Stimulated activated CD8-positive, alpha-beta memory T cell treated with anti-CD3 and anti-CD28 coated beads, Interleukin-7, amount 100 ng/mL, for 48 hours (primary cell): Measurements from ENCODE around the gene ANKRD63.

ENCODE experiments used
- DNase-seq, 2 donors: peaks; one replicate each; pipeline ENCODE4 v3.0.0-alpha.2; 2020; ENCODE audit warnings: low read depth in 1 of 2; ENCODE audit errors: extremely low read depth in 1 of 2

ANKRD63 gene

DNA sequence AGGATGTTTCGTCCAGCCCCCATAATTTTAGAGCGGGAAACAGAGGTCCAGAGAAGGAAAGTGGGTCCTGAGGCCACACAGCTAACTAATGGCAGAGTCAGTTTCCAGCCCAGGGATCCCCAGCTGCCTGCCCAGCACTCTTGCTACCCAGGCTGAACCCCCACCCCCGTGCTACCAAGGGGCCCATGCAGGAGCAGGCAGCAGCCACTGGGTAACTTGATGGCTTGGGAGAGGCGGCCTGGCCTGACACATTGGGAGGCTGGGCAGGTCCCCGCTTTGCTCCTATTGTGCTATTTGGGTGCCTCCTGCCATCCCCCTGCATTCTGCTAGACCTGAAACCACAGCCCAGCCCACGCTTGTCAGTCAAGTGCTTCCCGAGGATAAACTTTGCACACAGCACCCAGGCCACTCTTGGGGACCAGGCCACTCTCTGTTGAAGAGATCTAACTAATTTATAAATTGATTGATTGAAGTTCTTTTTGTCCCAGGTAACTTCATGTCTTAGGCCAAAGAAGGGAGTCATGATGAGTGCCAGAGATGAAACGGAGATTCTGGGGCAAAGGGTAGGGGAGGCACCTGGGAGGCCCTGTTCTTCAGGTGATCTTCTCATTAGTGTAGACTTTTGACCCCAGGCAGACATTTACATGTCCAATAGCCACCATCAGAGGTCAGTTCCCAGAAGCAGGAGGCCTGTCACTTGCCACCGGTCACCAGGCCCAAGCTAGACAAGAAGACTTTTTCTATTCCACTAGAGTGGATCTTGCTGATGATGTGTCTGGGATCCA lies 37.0 kb downstream of the ANKRD63 start:
- no peak for DNase-seq

DNA sequence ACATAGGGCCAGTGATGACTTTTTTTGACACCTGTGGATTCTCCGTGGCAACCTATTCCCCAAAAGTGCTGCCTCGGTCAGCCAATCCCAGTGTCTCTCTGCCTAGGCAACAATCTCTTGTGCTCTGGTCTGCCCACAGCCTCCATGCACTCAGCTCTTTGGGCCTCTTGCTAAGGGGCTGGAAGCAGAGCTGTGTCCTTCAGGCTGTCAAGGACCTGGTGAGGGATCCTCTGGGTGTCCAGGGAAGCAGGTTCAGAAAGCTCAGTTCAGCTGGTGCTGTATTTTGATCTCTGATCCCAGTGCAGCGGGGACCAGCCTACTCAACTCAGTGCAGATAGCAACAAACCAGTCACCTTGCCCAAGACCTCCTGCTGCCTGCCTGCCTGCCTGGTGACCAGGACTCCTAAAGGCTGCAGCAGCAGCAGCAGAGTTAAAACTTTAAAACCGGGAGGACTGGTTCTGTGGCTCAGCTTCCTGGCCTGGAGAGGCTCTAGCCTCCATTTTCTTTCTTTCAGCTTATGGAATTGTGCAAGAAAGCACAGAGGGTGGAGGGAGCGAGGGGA lies 37.8 kb downstream of the ANKRD63 start:
- no peak for DNase-seq

GRCh38 chr15:40243126-40243810 lies 39.6 kb downstream of the ANKRD63 start:
- DNase-seq: no peak

DNA sequence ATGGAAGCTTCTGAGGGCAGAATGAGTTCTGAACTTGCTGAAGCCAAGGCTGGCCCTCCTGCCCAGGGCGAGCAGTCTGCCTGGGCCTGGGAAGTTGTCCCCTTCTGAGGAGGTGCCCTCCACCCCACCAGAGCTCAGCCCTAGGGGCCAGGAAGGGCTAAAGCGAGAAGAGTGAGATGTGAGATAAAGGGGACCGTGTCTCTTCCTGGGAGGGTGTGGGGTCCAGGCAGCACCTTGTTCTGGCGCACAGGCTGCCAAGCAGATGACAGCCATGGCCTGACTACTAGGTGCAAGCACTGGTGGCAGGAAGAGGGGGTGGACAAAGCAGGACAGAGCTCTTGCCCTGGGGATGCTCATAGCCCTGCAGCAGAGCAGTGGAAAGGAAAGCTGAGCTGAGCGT lies 40.3 kb downstream of the ANKRD63 start:
- no peak for DNase-seq

DNA sequence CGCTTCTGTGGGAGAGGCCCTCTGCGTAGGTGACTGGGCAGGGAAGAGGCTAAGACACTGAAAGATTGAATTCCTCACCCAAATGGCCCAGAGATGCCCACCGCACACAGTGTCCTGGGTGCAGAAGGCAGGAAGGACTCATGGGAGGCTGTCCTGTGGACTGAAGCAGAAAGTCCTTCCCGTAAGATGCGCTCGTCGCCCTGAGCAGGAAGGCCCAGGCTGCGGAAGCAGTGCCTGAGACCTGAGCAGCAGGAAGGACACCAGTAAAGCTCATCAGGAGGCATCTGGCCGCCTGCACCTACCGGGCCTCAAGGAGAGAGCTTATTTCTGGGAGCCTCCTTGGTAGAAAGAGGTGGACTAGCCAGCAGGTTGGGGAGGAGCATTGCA lies 40.7 kb downstream of the ANKRD63 start:
- no peak for DNase-seq

DNA sequence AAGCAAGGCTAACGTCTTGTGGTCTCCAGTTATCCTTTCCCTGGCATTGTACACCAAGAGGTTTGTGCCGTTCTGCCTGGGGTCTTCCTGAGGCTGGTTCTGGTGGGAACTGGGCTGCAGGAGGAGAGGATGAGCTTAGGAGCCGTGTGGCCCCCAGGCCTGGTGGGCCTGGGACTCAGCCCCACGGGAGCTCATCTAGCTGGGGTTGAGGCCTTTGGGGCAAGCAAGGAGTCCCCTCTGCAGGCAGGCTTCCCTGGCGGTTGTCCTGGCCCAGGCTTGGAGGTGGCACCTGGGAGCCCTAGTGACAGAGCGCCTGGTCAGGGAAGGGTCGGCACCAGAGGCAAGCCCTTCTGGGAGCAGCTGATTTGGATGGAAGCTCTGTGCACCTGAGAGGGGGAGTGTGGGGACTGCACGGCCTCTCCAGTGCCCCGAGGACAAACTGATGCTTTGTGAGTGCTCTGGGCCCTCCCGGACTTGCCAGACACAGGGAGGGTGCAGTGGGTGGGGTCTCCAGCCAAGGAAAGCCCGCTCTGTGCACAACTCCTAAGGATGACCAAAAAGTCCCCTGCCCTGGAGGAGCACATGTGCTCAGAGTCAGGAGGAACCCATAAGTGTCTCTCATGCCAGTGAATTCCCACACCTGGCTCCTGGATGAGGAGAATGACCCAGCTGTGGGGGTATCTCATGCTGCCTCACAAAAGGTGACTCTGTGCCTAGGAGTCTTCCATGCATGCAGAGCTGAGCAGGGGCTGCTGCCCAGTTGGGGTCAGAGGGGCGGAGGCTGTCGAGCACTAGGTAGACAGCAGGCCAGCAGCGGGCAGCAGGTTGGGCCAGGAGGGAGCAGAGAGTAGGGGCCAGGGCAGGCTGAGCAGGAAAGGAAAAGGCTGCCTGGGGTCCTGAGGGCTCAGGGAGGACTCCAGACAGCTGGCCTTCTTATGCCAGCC lies 41.3 kb downstream of the ANKRD63 start:
- DNase-seq: no peak

GRCh38 chr15:40240619-40241221 lies 42.1 kb downstream of the ANKRD63 start:
- DNase-seq: no peak

- no peak for DNase-seq
Observed at GRCh38 chr15:40239693-40240618, 42.9 kb downstream of the ANKRD63 start.

- DNase-seq: no peak
Observed at GRCh38 chr15:40239404-40239692, 43.5 kb downstream of the ANKRD63 start.

GRCh38 chr15:40238532-40239403 lies 44.1 kb downstream of the ANKRD63 start, which contains the start of gene PAK6:
Gene PAK6, plus strand, starts transcription at chr15:40239063. Its CDS starts 25,723 bp downstream, at chr15:40264786.
- peak in 1 of 2 donors; percentile 28 for DNase-seq

DNA sequence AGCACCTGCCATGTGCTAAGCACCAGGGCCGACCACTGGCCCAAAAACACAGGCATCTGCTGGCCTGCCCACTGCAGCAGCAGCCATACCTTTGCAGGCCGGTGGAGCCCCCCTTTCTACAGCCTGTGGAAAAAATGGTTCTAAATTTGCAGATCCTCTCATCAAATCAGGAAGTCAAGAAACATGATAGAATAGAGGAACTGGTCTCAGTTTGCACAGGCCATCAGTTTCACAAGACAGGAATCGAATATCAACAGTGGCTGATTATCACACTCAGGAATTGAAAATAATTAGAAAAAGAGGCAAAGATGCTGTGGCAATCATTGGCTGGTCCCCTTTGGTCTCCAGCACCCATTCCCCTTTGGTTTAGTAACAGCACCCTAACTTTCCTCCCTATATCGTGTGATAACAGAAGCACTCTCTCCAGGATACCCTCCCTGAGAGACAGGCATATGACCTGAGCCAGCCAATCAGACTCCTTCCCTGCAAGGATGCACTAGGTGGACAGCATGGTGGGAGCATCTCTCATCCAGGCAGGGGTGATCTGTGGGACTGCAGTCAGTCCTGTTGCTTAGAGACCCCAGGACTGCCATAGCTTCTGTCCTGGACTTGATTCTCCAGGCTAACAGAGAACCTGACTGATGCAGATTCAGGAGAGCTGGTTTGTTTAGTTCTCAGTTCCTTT lies 47.5 kb downstream of the ANKRD63 start:
- DNase-seq: no peak

DNA sequence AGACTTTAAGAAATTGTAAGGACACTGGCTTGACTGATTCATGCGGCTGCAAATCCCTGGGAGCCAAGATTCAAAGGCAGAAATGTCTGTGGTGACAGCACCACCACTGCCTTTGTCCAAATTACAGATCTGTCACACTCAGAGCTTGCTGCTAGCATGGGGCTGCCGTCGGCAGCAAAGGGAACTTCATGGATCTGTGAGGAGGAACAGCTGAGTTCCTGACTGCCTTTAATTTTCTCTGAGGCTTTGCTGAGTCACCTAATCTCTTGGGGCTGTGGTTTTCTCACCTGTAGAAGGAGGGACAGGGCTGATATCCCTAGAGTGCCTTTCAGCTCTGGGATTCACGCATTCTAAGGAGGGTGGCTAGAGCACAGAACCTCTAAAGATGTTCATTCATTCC lies 48.1 kb downstream of the ANKRD63 start:
- no peak for DNase-seq

DNA sequence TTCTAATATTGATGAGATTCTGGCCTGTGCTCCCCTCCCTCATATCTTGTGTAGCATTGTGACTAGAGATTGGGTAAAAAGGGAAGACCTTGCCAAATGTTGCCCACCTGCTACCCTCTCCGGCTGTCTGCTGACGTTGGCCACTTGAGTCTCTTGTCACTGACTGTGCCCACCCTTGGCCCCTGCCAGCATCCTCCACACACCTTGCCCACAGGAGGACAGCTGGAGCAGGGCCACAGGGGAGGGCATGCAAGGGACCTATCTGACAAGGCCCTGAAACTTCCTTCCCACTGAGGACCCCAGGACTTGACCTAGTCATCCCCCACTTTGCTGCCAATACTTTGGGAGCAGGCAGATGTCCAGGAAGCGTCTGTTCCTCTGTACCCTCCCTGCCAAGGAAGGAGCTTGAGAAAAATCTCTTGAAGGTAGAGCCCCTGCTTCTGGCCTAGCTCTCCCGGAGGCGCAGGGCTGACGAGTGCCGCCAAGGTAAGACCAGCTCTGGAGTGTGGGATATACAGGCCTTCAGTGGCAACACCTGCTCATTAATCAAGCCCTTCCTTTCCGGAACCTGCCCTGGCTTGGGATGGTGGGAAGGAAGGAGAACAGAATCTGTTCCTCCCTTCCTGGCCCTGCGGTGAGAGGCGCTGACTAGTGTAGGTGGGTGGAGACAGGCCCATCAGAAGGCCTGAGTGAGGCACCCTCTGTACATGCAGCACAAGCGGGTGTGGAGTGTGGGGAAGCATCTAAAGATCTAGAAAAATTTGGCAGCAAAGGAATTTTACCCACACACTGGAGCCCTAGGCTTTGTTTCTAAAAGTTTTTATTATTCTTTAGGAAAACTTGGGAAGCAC lies 48.9 kb downstream of the ANKRD63 start:
- no peak for DNase-seq

- no peak for DNase-seq
Observed at GRCh38 chr15:40232625-40233070, 50.2 kb downstream of the ANKRD63 start.
